ENCODE results near the gene ATP2A3.

- no peak for TF ChIP-seq FOXP2 (optimal IDR thresholded peaks at IDR 0.05; ENCODE audit: control extremely low read depth, extremely low read length, insufficient read depth)
- no peak for TF ChIP-seq EZH2 (IDR thresholded peaks at IDR 0.05)
- TF ChIP-seq POLR2AphosphoS5 (IDR thresholded peaks at IDR 0.05; ENCODE audit: borderline replicate concordance, low read depth, low read length), result no peak
These were observed 73.4 kb downstream of the ATP2A3 start for GRCh38 chr17:3890878-3891219.
